GM19397 (cell line): ENCODE measurements around the gene ARHGAP42.
"Not testable (repeated sequence)": the region's sequence is repeated elsewhere in the genome, so short reads cannot be mapped to it uniquely, and the experiment has no call there.

Experiments used
- ATAC-seq: cut with Tn5 transposase; IDR thresholded peaks from one replicate; pipeline ENCODE4 v1.9.1; 2021; ENCODE audit warnings: mild to moderate bottlenecking, moderate library complexity; ENCODE audit not compliant: unreplicated experiment

ARHGAP42 gene

DNA sequence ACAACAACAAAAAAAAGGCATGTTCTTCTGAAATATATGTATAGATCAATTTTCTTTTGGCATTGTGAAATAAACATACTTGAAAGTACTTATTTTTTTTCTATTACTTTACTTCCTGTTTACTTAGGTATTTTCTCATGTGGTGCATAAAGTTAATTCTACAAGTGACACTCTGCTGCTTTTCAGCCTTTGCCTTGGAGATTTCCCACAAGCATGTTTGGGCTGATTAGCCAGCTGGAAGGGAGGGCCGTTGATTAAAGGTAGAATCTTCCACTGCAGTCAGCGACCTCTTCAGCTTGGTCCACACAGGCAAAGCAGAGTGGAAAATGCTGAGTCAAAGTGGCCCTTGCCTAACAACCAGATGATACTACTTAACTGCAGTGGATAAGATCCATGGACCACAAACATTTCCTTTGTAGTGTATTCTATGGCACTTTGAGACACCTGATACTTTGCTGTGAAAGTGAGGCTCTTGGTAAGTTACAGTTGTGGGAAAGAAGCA, 176.0 kb downstream of the ARHGAP42 start:
- peak; percentile 73 for ATAC-seq

DNA sequence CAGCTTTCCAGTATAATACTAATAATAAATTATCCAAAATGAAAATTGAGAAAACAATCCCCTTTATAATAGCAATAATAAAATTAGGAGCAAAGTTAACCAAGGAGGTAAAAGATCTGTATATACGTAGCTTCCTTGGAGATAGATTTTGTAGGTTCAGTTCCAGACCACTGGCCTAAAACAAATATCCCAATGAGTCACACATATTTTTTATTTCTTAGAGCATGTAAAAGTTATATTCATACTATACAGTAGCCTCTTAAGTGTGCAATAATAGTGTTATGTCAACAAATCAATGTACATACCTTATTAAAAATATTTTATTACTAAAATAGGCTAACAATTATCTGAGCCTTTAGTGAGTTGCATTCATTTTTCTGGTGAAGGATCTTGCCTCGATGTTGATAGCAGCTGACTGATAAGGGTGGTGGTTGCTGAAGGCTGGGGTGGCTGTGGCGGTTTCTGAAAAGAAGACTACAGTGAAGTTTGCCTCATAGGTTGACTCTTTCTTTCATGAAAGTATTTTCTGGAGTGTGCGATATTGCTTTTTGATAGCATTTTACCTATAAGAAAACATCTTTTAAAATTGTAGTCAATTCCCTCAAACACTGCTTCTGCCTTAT, 178.5 kb downstream of the ARHGAP42 start:
- ATAC-seq = no peak

DNA sequence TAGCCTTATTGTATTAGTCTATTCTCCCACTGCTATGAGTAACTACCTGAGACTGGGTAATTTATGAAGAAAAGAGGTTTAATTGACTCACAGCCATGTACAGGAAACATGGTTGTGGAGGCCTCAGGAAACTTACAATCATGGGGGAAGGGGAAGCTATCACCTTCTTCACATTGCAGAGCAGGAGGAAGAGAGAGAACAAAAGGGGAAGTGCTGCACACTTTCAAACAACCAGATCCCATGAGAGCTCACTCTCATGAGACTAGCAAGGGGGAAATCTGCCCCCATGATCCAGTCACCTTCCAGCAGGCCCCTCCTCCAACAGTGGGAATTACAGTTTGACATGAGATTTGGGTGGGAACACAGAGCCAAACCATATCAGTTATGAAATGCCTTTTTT, 179.4 kb downstream of the ARHGAP42 start:
- ATAC-seq = no peak

DNA sequence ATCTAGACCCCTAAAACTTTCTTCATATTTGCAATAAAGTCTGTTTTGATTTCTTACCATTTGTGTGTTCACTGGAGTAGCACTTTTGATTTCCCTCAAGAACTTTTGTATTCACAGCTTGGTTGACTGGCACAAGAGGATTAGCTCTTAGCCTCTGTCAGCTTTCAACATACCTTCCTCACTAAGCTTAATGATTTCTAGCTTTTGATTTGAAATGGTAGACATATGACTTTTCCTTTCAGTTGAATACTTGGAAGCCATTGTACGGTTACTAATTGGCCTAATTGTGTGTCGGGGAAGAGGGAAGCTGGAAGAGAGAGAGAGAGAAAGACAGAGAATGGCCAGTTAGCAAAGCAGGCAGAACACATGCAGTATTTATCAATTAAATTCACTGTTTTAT, 180.5 kb downstream of the ARHGAP42 start:
- ATAC-seq = no peak

DNA sequence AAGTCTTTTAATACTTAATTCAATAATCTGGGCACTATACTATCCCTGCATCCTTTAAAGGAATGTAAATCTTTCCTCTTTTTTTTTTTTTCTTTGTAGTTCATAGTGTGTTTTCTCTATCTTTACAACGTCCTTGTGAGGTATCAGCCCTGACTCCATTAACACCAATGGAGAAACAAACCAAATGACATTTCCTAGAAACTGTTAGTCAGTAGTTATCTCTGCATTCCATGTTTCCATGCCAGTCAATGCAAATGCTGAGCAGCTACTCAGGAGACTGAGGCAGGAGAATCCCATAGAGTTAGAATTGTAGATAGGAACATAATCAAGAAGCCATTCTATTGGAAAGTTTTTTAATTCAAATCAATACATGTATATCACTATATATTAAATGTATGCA, 182.2 kb downstream of the ARHGAP42 start:
- ATAC-seq = no peak

DNA sequence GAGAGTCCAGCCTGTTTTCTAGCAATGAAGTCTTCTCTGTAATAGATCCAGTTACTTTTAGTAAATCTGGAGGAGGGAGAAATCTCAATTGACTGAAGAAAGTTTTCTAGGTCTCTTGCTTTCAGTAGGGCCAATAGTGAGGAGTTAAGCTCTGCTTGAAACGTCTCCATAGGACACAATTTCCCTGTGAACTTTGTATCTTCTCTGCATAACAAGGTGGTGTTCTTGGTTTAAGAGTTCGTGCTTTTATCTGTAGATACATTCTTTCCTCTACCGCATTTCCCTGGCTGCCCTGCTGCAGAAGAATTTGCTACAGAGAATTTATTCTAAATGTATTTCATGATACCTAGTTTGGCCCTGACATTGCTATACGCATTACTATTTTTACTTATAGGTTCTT, 183.1 kb downstream of the ARHGAP42 start:
- ATAC-seq = no peak

DNA sequence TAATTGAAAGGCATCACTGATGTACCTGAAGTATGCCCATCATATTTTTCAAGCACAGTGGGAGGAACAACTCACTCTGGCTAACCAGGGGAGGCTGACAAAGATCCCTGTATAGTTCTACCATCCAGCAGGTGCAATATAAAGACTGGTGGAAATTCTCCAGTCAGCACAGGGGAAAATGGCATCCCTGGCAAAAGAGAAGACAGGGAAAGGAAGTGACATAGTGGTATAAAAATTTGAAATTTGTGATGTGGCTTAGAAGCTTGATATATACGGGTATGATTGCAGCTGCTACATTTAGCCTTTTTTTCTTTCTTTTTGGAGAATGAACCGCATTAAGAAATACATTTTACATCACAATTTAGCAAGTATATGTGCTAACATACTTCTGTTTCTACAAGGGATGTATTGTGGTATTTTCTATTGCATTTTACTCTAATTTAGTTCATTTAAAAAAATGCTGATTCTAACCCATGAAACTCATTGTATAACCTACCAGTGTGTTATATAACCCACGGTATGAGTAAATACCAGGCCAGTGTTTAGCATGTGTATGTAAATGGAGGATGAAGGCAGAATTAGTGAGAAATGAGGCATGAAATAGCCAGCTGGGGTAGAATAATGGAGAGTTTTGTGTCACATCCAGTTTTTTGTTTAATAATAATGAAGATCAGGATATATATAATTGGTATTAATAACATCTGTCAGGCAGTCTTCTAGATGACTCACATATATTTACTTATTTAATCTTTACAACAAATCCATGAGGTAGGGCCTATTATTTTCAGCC, 186.1 kb downstream of the ARHGAP42 start:
- ATAC-seq = no peak

DNA sequence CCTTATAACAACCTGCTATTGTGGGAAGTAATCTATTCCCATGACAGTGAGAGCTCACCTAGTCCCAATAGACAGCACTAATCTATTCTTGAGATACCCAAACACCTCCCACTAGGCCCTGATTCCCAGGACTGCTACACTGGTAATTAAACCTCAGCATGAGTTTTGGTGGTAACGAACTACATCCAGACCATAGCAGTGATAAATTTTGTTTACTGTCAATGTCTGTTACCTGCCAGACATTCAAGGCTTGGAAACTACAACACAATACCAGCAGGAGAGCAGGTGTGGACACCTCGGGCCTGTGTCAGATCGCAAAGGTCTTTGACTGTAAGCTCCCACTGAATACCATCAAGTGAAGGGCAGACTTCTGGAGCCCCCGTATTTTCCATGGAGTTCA, 187.1 kb downstream of the ARHGAP42 start:
- no peak for ATAC-seq

DNA sequence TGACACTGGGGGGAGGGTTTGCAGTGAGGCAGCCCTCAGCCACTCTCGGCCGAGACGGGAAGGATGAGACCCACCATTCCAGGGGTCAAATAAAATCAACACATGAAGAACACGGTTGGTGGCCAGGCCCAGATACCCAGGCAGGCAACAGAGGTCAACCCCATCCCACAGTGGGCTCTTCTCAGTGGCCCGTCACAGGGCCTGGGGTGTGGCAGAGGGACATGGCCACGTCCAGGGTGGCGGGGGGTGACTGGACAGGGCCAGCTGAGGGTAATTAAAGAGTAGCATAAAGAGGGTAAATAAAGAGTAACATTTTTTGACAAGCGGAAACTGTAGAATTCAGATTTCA, 188.4 kb downstream of the ARHGAP42 start:
- no peak for ATAC-seq

DNA sequence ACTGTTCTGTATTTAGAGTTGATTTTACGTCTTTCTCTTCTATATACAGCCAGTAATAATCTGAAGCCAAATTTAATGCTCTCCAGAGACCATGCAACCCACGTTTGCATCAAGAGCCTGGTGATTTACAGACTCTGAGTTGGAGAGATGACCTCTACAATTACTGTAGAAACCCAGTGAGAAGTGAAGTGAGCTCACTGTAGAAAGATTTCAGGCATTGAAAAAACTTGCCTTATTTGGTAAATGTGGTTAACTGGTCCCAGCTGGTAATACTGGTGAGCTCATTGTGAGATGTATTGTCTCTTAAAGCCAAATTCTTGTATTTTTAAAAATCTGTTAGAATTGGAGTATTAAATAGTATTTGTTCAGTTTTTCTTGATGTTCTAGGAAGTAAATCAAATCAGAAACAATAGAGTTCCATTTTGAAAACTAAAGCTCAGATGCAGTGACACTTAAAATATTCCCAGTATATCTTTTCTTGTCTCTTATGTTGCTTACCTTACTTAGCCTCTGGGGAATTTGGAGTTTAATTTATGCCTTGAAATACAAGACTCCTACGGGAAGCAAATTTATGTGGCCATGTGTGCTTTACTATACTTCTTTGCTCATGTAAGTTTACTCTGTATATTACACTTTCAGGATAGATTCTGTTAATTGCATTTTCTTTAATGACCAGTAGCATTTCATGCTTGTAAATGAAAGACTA, 189.9 kb downstream of the ARHGAP42 start:
- ATAC-seq = no peak

DNA sequence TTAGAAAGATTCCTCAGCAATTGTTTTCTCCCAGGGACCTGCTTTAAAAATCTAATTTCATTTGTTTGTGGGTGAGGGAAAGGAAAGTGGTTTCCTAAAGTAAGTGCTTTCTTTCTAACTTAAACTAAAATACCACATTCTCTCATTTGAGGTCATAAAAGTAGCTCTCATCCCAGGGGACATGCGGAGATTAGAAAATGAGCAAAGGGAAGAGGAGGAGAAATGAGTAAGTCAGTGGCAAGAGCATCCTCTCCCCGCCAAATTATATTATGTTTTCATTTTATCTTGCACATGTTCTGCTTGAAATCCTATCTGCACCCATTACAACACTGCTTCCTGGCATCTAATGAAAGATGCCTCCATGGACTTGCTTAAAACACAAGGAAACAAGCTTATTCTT, 191.4 kb downstream of the ARHGAP42 start:
- ATAC-seq = no peak

DNA sequence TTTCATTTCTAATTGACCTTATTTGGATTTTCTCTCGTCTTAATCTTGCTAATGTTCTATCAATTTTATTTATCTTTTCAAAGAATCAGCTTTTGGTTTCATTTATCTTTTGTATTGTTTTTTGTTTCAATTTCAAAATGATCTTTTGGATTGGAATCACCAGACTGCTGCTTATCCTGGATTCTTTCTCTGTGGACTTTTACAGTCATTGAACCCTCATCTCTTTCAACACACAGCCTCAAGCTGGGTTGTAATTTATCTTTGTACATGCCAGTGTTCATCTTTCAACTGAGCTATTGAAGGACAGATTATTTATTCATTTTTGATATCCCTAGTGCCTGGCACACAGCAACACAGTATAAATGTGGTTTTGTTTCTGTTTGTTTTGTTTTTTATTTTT, 195.9 kb downstream of the ARHGAP42 start:
- ATAC-seq = no peak

DNA sequence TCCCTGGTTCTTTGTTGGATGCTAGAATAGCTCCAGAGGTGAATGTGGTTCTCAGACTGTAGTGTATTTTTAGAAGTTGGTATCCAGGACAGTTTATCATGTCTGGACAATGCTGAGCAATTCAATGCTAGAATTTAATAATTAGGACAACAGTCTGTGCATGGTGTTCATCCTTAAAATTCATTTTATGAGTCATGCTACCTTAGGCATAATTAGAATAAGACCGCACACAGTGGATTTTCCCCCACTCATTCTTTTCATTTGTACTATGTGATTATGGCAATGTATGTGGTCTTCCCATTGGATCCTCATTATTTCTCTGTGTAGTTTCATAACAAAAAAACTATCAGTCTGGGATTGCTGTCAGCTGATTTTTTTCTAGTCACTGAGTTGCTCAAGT, 196.7 kb downstream of the ARHGAP42 start:
- no peak for ATAC-seq

DNA sequence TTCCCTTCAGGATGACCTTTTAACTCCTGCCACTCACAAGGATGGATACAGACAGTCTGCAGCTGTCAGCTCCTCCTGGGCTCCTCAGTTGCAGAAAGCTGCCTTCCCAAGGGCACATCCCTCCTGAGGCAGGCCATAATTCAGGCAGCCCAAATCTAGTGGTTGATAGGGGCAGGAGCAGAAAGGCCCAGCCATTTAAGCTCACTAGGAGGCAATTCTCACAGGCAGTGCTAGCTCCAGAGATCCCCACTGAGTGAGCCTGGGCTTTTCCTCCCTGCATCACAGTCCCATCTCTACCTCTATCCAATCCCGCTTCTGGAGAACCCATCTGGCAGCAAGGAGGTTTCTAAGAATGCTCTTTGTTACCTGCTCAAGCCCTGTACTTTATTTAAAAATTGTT, 200.6 kb downstream of the ARHGAP42 start:
- no peak for ATAC-seq

DNA sequence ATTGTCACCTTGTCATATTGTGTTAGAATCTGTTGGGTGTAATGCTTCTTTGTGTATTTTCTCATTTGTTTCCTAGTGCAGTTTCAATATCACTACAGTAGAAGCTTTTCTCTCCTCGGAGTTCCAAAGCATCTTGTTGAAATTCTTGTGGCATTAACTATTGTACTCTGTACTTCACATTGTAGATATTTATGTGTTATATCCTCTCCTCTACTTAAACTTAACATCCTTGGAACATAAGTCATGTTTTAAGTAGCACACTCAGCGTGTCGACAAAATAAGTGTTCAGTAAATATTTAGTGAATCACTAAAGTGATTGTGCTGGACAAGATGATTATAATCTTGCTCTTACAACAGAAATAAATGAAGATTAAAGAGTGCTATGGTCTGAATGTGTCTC, 201.7 kb downstream of the ARHGAP42 start:
- no peak for ATAC-seq

DNA sequence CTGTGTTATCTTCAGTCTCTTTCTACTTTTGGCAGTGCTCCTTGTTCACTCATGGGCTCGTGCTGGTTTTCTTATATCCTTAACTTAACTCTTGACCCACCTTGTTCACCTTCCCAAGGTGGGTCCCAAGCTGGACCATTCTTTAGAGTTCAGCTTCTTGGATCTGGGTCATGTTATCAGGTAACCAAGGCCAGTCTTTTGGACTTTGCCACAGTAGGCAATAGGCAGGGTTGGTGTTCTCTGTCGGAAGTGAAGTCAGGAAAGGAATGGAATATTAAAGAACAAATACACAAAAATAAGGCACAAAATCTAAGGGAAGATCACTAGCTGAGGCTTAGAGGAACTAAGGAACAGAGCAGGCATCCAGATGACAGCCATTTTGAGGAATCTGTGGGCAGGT, 202.7 kb downstream of the ARHGAP42 start:
- ATAC-seq = no peak

DNA sequence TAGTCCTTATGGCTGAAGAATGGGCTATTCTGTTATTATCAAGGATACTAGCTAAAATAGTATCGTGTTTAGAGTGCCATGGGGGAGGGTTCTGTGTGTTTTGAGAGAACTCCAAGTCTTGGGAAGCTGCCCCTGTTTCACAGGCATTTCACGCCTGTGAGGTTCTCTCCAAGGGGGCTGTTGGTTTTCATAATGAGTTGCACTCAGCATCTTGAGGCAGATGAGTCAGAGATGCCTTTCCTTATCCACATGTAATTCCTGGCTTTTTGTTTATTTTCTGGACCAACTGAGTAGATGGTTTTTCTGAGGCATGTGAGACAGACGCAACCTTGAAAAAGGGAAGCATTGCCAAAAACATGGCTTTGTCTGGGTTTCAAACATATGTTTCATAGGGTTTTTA, 203.7 kb downstream of the ARHGAP42 start:
- ATAC-seq = no peak

DNA sequence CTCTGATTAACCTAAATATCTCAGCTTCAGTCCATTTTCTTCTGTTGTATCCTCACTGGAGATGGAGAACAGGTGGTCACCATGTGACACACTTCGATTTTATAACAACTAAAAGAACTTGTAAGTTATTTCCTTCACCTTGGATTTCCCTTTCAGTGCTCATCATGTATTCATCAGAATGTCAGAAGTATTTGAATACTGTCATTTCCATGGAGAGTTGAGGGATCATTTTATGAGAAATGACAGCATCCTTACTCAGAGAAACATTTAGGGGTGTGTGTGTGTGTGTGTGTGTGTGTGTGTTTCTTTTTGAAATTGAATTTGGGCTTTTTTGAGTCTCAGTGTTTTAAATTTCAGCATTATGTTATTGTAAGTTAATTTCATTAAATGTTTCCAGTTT, 205.8 kb downstream of the ARHGAP42 start:
- no peak for ATAC-seq

DNA sequence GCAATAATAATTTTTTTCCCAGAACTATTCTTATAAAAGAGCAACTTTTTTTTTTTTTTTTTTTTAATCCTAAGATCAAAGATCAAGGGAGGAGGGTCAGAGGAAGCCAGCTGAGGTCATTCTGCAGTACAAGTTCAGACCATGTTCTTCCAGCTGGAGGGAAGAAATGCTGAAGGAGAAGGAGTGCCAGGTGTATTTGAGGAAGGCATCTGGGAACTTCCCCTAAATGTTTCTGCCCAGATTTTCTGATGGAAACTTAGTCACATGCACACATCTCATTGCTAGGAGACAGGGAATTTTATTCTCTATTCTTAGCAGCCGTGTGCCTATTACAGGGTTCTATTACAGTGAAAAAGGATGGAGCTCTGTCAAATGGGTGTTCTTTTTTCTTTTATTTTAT, 208.4 kb downstream of the ARHGAP42 start:
- ATAC-seq = no peak

DNA sequence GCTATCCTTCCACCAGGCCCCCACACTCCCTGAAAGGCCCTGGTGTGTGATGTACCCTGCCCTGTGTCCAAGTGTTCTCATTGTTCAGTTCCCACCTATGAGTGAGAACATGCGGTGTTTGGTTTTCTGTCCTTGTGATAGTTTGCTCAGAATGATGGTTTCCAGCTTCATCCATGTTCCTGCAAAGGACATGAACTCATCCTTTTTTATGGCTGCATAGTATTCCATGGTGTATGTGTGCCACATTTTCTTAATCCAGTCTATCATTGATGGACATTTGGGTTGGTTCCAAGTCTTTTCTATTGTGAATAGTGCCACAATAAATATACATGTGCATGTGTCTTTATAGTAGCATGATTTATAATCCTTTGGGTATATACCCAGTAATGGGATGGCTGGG, 208.9 kb downstream of the ARHGAP42 start:
- not testable (repeated sequence) for ATAC-seq

DNA sequence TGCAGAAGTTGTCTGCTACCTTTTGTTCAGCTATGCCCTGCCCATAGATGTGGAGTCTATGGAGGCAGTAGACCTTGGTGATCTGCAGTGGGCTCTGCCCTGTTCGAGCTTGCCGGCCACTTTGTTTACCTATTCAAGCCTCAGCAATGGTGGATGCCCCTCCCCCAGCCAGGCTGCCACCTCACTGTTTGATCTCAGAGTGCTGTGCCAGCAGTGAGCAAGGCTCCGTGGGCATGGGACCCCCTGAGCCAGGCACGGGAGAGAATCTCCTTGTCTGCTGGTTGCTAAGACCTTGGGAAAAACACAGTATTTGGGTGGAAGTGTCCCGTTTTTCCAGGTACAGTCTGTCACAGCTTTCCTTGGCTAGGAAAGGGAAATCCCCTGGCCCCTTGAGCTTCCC, 214.4 kb downstream of the ARHGAP42 start:
- ATAC-seq = not testable (repeated sequence)
